Thoracic aorta (tissue), 2 donors: Measurements from ENCODE around the gene RPE65. TPM values are rescaled to one million over a fixed set of nuclear protein-coding genes. Genes with fewer than 3 reads are reported as not detected.

Experiments used
- ATAC-seq: fragments of 150-250 bp; one replicate; pipeline ENCODE4 v1.8.0; 2017; ENCODE audit warnings: low read depth; ENCODE audit not compliant: insufficient number of reproducible peaks, low FRiP score
- DNase-seq: peaks from one replicate; pipeline ENCODE4 v3.0.0-alpha.2; 2020; ENCODE audit warnings: low spot score
- H3K27ac ChIP-seq, 2 donors: fragments of 200-600 bp; sonication (generic); 1 replicate in 1 of 2; 2 replicates in 1 of 2; pipeline ENCODE4 v1.5.1; 2016; ENCODE audit warnings: mild to moderate bottlenecking in 2 of 2, moderate library complexity in 2 of 2
- H3K27me3 ChIP-seq: fragments of 200-600 bp; sonication (generic); replicated peaks from 2 replicates; pipeline ENCODE4 v1.6.0; 2016; ENCODE audit warnings: mild to moderate bottlenecking; ENCODE audit not compliant: insufficient read depth
- H3K36me3 ChIP-seq: fragments of 200-600 bp; sonication (generic); one replicate; pipeline ENCODE4 v1.5.1; 2016
- H3K4me1 ChIP-seq, 2 donors: fragments of 200-600 bp; sonication (generic); 1 replicate in 1 of 2; 2 replicates in 1 of 2; pipeline versions ENCODE4 v1.5.1 to v1.6.0; 2016; ENCODE audit warnings: low read depth in 2 of 2, mild to moderate bottlenecking in 1 of 2; ENCODE audit not compliant: control insufficient read depth in 1 of 2
- H3K4me3 ChIP-seq: fragments of 200-600 bp; sonication (generic); 2 replicates; pipeline ENCODE4 v1.5.1; 2016; ENCODE audit warnings: mild to moderate bottlenecking
- H3K9me3 ChIP-seq: fragments of 200-600 bp; sonication (generic); 2 replicates; pipeline ENCODE4 v1.5.1; 2016
- CTCF ChIP-seq: fragments of 200-600 bp; sonication (generic); IDR thresholded peaks from one replicate; pipeline ENCODE4 v1.5.1; 2019; ENCODE audit warnings: antibody characterized with exemption
- total RNA-seq, 2 donors: library from RNA; depleted of rRNA; stranded (reverse); fragments of >200 nt; gene quantifications; one replicate each; pipeline versions ENCODE4 v1.1.0 to v1.2.3, GENCODE V29; 2016

RPE65 gene
- total RNA-seq, 2 donors from 2014 or later = not detected

DNA sequence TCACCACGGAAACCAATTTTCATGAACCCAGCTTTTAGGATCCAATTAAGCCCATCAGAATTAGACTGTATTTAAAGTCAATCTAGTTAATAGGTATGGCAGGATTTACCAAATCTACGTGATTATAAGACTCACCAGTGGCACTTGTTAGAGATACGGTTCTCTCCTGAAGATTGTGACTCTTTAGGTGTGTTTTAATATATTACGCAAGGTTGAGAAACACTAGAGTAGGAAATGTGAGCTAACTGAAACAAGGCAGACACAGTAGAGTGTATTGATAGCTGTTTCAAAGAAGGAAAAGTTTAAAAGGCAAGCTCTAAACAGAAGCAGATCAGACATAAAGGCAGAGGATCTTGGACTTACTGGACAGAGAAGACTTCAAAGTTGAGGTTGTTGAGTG is 11.2 kb upstream of the RPE65 start:
- Histone ChIP-seq H3K27ac (no peak overlapping the region), H3K9me3 (peaks cover 4% of the 10 kb centered on the region), H3K27me3 (no peaks in the 10 kb centered on the region), H3K4me1 (no peaks in the 10 kb centered on the region), H3K4me3 (no peak overlapping the region), H3K36me3 (no peaks in the 10 kb centered on the region)
- TF ChIP-seq CTCF = no peak
- DNase-seq = no peak
- ATAC-seq = no peak

DNA sequence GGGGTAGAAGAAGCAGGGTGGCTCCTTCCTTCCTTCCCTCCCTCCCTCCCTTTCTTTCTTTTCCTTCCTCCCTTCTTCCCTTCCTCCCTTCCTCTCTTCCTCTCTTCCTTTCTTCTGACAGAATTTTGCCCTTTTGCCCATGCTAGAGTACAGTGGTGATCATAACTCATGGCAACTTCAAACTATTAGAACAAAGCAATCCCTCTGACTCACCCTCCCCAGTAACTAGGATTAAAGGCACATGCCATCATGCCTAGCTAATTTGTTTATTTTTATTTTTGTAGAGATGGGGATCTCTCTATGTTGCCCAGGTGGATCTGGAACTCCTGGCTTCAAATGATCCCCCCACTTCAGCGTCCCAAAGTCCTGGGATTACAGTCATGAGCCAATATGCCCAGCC is 10.0 kb upstream of the RPE65 start:
- H3K27ac ChIP-seq = no peak overlapping the region
- no peak for DNase-seq
- no peak for TF ChIP-seq CTCF
- peaks cover 4% of the 10 kb centered on the region for H3K9me3 ChIP-seq
- no peak for ATAC-seq
- H3K4me3 ChIP-seq = no peak overlapping the region
- no peaks in the 10 kb centered on the region for H3K36me3 ChIP-seq
- no peaks in the 10 kb centered on the region for H3K4me1 ChIP-seq
- H3K27me3 ChIP-seq = no peaks in the 10 kb centered on the region

DNA sequence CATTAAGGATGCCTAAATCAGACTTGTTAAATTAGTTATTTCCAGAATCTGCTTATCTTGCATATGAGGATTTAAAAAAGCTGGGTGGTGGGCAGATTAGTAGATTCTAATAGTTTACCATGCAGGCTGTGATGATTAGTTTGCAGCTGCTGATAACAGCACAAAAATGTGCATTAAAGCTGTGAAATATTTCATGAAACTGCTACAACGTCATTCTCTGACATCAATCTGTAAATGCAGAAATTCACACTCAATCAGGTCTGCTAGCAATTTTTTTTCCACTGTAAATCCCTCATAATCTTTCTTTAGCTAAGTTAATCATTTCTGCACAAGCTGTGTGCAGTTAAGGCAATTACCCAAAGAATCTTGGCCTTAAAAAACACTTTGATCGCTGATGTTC is 9.3 kb upstream of the RPE65 start:
- H3K4me1 ChIP-seq = no peaks in the 10 kb centered on the region
- no peaks in the 10 kb centered on the region for H3K36me3 ChIP-seq
- TF ChIP-seq CTCF = no peak
- no peak overlapping the region for H3K27ac ChIP-seq
- no peak overlapping the region for H3K4me3 ChIP-seq
- no peak for DNase-seq
- H3K9me3 ChIP-seq = peaks cover 4% of the 10 kb centered on the region
- ATAC-seq = no peak
- no peaks in the 10 kb centered on the region for H3K27me3 ChIP-seq

DNA sequence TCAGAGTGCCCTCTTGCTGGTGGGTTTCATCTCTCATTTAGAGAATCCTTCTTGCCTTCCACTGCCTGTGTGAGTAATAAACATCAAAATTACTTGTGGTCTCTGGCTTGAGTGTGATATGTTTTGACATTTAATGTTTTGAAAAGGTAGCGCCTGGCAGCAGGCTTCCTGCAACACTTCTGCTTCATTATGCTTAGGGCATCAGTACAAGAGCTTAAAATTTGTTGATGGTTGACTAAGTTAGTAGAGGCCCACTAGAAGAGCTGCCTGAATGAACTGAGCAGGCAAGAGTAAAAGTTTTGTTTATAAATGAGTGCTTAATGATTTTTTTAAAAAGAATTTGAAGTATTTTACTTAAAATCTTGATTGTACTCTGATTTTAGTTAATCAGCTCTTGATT is 6.4 kb upstream of the RPE65 start:
- no peak for TF ChIP-seq CTCF

GRCh38 chr1:68454534-68454933 is 4.8 kb upstream of the RPE65 start:
- H3K9me3 ChIP-seq = no peaks in the 10 kb centered on the region
- DNase-seq = no peak
- no peak overlapping the region for H3K27ac ChIP-seq
- no peak overlapping the region for H3K4me3 ChIP-seq
- ATAC-seq = no peak
- H3K36me3 ChIP-seq = no peaks in the 10 kb centered on the region
- no peak for TF ChIP-seq CTCF
- H3K27me3 ChIP-seq = no peaks in the 10 kb centered on the region
- no peaks in the 10 kb centered on the region for H3K4me1 ChIP-seq

More for the DNA sequence above, 6.4 kb upstream of the RPE65 start:
- Histone ChIP-seq H3K27ac (no peak overlapping the region), H3K9me3 (no peaks in the 10 kb centered on the region), H3K4me3 (no peak overlapping the region), H3K27me3 (no peaks in the 10 kb centered on the region), H3K36me3 (no peaks in the 10 kb centered on the region), H3K4me1 (no peaks in the 10 kb centered on the region)
- no peak for DNase-seq
- ATAC-seq = no peak
